T follicular helper cell (primary cell): ENCODE results near the gene SLC45A3.
A peak's percentile ranks its signal among the peaks of the same experiment; 100 is the strongest.

ENCODE experiments used
- DNase-seq: peaks from one replicate; pipeline ENCODE4 v3.0.0-alpha.2; 2020; ENCODE audit warnings: low read depth

SLC45A3 gene

DNA sequence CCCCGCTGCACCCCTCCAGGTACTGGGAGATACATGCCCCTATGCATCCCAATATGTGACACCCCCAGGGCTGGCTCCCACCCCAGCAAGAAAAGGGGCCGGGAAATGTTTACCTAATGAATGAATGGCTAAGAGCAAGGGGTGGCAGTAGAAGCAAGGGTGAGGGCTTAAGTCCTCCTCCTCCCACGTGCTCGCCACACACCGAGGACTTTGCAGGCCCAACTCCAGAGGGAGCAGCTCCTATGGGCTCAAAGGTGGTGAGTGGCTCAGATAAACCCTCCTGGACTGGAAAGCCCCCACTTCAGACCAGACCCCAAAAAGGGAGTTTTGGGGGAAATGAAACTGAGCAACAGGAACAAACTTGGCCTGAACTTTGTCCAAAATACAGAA, 11.4 kb downstream of the SLC45A3 start:
- DNase-seq, result no peak

DNA sequence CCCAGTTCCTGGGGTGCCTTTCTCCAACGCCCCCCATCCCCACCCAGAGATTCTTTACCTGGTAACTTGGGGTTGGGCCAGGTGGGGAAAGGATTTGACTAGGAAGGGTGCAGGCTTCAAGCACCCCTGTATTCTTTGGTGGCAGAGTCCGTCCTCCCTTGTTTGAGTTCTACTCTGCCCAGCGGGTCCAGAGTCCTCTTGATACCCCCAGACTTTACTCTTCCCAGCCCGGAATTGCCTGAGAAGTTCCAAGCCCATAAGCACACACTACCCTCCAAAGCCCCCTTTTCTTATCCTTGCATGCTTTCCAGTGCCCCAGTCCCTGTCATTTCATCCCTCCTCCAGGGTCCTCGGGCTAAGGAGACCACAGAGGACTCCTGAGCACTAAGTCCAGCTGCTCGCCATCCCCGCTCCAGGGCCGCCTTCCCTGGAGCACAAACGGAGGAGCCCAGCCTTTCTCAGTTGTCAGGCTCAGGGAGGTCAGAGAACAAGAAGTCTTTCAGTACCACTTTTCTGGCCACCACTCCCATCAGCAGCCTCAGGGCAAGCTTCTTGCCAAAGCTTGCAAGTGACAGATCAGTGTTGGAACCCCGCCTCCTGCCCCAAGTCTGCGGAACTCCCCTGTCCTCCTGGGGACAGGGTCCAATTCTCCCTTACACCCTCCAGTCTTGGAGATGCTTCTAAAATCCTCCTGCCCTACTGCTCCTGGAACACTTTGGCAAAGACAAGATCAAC, 12.2 kb downstream of the SLC45A3 start:
- no peak for DNase-seq

DNA sequence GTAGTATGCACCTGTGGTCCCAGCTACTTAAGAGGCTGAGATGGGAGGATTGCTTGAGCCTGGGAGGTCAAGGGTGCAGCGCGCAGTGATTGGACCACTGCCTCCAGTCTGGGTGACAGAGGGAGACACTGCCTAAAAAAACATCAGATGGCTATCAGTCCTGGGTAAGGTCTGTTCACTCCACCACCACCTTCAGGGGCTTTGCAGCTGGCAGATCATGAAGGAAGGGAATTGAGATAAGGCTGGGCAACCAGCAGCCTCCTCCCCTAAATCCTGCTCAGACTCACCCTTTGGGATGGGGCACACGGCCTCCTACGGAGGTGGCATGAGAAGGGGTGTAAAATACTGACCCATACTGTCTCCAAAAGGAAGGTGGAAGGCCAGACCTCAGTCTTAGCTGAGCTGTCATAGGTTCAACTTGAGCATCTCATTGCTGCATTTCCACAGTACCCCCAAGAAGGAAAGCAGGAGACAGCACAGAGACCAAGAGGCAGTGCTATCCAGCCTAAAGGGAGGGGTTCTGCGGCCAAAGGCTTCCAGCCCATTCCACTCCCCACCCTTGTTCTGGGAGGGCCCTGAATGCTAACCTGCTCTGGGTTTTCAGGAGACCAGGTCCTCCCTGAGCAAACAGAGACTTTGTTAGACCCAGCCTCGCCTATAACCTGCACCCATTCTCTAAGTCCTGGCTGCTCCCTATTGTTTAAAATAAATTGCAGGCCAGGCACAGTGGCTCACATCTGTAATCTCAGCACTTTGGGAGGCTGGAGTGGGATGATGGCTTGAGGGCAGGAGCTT, 13.7 kb downstream of the SLC45A3 start:
- no peak for DNase-seq

DNA sequence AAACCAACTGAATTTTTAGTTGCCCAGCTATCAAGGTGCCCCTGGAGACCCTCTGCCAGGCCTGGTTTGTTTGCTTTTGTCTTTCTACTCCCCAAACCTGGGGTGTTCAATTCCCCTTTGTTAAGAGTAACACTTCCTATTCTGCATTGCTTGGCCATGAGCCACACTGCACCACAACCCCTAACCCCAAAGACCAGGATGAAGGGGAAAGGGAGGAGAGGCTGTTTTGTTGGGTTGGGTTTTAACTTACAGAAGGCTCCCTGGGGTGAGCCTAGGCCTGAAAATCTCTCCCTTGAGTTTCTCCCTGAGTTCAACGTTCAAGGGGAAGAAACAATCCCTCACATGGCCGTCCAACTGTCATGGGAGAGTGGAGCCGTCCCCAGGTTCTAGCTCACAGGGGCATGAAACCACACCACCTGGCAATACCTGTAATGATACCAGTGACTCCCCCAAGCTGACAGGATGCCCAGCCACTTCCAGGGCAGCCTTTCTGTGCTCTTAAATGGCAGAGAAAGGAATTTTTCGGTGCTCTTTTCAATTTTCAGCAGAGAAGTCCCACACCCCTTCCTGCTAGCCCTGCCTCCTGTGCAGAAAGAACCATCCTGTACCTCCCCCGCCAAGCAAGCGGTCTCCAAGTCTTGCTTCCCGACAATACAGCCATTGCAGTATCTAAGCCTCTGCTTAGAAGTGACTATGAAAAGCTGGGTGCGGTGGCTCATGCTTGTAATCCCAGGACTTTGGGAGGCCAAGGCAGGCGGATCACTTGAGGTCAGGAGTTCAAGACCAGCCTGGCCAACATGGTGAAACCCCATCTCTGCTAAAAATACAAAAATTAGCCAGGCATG, 14.9 kb downstream of the SLC45A3 start:
- DNase-seq, result no peak

DNA sequence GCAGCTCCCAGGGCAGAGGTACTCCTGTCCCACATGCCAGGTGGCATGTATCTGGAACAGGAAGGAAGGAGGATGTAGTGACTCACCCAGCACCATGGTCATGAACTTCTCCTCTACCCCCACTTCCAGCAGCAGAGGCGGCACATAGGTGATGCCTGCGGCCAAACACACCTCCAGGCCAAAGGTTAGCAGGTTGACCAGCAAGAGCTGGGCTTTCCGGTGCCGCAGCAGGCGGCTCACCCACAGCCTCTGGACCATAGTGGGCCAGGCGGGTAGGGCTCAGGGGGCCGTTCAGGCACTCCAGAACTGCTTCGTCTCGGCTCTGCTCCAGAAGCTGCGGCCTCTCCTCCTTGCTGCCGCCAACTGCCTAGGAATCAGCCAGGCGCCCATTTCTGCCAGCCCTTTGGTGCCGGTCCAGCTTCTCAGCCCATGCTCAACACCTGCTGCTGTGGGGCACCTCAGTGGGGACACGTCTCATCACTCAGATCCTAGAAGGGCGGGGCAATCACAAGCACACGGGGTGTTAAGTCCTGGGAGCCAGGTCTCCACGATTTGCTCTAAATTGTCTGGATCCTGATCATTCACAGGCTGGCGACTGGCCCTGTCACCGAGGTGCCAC, 15.8 kb downstream of the SLC45A3 start:
- DNase-seq, result no peak

DNA sequence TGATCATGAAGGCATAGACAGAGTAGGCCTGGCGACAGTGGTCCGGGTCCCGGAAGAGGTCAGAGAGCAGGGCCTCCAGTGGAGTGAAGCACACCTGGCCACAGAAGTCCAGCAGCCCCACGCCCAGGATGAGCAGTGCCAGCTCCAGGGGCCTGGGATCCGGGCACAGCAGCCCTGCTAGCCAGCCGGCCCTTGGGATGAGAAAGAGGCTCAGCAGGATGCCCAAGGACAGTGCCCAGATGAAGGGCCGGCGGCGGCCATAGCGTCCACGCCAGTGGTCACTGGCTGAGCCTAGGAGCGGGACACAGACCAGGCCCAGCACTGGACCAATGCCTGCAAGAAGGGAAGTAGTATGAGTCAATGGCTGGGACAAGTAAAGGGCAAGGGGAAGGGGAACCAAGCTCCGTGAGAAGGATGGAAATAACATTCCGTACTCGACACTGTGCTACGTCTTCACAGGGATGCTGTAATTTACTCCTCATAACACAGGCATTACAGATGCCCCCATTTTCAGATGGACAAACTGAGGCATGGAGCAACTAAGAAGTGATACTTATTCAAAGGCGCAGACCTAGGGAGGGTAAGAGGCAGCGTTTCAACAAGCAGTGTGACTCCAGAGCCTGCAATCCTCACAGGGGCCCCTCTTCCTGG, 16.9 kb downstream of the SLC45A3 start:
- DNase-seq, result no peak

DNA sequence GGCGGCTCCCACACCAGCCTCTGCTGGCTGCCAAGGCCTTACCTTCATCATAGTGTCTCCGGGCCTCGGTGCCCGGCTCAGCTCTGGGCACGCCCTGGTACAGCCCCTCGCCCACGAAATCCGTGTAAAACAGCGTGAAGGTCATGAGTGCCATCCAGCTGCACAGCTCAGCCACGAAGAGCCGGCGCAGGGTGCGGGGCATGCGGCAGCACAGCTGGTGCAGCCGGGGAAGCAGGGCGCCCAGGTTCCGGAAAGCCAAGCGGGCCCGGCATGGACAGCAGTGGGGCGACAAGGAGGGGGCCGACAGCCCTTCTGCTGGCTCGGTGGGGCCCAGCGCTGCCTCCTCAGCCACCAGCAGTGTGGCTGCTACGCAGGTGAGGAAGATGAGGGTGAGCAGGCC, 17.5 kb downstream of the SLC45A3 start:
- DNase-seq, result no peak

DNA sequence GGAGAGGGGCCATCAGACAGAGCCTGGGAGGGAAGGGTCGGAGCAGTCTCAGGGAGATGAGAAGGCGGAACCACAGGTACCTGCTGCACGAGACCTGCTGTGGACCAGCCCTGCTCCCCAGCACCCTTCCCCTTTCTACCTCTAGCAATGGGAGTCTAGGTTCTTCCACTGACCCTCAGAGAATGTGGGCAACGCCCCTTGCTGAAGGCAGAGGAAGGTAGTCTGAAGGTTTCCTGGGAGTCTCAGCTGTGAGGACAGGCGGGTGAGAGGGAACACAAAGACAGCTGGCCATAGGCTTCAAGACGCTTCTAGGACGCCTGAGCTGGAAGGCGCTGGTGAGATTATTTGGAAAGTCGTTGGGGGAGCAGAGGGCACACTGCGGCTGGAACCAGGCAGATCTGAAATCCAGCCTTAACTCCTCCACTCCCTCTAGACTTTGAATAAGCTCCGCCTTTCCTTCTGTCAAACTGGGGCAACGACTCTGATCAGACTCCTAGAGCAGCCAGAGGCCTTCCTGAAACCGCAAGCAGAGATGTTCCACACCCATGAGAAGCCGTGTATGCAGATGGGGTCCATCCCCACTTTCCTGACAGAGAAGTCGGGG, 18.1 kb downstream of the SLC45A3 start:
- no peak for DNase-seq

DNA sequence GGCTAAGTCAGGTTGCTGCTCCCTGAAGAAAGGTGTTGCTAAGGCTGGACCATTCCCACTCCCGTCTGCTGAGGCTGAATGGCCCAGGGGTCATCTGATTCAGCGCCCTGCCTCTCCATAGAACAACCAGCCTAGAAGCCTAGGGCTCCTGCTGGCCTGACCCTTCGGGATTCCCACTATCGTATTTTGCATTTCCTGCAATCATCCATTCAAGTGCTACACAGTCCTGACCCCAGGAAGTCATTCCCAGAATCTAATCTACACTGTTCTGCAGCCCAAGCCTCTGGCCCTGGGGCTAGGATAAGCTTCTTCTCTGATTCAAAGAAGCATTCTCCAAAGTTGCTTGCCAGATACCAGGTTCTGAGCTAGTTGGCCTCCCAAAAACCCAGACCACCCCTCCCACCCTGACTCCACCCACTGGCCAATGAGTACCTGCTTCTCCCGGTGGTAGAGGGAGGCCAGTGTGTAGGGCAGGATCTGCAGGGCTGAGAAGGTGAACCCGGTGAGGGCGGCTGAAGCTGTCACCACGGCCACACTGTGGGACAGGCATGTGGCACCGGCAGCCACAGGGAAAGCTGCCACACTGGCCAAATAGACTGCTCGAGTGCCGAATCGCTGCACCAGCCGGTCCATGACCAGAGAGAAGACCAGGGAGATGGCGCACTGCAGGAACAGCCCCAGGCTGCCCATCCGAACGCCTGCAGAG, 18.7 kb downstream of the SLC45A3 start:
- no peak for DNase-seq

DNA sequence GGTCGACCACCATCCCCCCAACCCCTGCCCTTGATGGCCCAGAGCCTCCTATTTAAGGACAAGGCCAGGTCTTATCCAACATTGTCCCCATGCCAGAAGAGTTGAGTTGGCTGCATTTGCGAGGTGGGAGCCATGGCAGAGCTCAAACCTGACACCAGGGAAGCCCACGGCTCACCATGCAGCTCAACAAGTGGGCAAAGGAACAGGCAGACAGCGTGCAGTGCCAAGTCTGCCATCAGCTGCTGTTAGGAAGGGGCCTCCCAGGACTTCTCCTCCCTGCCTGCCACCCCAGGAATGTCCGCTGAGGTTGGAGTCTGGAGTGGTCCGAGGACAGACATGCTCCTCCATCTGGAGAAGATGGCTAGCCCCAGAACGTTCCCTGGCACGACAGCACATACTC, 19.9 kb downstream of the SLC45A3 start:
- DNase-seq, result no peak

DNA sequence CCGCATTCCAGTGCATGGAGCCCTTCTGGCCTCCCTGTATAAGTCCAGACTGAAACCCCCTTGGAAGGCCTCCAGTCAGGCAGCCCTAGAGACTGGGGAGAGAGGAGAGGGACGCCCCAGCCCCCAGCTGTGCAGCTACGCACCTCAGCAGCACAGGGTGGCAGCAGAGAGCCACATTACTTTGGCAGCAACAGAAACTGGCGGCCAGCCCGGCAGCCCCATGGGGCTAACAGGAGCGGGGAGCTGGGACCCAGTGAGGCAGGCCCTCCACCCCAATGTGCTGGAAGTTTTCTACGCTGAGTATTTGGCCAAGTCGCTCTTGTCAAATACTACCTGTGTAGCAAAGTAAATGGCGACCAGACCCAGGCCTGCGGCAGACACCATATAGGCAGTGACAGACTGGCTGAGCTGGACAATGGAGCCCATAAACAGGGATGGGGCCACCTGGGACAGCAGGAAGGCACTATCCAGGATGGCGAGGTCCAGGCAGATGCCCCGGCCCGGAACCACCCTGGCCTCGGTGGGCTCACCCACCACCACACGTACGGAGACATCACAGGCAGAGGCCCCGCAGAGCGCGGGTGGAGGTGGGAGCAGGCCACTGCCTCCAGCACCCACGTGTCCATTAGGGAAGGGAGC, 21.2 kb downstream of the SLC45A3 start:
- DNase-seq, result peak; percentile 57

DNA sequence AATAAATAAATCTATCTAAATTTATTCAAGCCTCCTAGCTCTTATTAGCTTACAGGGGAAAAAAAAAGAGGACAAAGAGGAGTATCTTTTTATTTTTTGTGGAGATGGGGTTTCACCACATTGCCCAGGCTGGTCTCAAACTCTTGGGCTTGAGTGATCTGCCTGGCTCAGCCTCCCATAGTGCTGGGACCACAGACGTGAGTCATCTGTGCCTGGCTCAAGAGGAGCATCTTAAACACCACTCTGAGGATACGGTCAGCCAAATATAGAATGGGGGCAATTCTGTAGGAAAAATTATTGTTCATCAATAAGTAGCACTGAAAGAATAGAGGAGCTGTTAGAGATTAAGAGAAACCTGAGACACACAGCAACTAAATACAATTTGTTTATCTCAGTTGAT, 24.1 kb downstream of the SLC45A3 start:
- DNase-seq, result no peak

DNA sequence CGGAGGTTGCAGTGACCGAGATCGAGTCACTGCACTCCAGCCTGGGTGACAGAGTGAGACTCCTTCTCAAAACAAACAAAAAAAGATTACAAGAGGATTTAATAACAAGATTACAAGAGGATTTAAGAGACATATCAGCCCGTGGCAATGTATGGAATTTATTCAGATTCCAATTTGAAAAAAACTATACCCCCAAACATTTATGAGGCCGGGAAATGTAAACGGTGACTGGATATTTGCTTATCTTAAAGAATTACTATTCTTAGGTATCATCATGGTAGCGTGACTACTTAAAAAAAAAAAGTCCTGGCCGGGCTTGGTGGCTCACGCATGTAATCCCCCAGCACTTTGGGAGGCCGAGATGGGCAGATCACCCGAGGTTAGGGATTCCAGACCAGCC, 27.3 kb downstream of the SLC45A3 start:
- no peak for DNase-seq

DNA sequence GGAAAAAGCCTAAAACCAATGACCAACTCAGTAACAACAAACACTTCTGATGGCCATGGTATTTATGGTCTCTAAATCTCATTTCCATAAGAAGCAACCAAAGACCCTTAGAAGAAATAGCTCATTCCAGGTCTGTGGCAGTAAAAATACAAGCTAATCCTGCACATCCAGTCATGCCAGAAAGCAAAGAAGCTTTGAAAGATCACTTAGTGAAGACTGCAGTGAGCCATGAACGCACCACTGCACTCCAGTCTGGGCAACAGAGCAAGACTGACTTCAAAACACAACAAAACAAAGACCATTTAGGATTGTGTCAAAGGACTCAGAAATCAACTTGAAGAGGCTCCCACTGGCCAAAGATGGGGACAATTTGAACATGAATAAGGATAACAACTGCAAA, 30.1 kb downstream of the SLC45A3 start:
- no peak for DNase-seq

DNA sequence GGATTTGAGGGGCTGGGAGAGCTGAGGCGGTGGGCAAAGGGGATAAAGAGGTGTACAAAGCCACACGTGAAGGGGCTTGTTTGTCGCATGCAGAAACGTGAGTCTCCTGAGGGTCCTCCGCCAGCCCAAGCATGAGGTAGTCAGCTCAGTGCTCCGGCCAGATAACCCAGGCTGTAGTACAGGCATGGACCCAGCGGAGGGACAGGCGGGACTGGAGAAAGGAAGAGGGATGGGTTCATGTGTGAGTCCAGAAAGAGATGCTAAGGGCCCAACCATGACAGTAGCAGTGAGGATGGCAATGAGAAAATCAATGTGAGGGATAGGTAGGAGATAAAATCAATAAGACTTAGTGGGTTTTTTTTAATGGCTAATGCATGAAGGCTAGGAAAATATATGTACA, 34.8 kb downstream of the SLC45A3 start:
- DNase-seq, result no peak

DNA sequence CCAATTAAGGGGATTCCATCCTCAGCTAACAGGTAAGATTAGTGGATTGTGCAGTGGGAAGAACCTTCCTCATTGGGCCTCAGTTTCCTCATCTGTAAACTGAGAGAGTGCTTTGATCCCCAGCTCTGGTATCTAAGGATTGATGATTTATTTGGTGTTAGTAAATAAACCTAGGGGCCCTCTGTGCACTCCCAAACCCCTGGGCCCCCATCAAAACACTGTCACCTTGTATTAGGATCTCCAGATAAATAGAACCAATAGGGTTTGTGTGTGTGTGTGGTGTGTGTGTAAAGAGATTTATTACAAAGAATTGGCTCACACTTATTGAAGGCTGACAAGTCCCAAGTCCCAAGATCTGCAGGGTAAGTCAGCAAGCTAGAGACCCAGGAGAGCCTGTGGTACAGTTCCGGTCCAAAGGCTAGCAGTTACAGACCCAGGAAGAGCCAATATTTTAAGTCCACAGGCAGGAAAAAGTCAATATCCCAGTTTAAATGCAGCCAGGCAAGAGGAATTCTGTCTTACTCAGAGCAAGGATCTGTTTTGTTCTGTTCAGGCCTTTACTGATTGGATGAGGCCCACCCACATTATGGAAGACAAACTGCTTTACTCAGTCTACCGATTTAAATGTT, 37.5 kb downstream of the SLC45A3 start:
- DNase-seq, result no peak

DNA sequence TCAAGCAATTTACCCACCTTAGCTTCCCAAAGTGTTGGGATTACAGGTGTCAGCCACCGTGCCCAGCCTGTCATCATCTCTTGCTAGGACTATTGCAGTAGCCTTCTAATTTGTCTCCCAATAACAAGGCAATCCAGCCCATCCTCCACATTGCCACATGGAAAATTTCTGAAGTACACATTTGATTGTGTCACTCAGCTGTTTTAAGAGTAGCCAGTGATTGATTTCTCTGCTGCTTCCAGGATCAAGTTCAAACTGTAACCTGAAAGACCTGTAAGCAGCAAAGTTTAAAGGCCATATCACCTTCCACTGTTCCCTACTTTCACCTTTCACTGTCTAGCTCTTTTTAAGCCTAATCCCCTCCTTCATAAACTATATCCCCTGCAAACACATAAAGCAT, 40.7 kb downstream of the SLC45A3 start:
- no peak for DNase-seq

DNA sequence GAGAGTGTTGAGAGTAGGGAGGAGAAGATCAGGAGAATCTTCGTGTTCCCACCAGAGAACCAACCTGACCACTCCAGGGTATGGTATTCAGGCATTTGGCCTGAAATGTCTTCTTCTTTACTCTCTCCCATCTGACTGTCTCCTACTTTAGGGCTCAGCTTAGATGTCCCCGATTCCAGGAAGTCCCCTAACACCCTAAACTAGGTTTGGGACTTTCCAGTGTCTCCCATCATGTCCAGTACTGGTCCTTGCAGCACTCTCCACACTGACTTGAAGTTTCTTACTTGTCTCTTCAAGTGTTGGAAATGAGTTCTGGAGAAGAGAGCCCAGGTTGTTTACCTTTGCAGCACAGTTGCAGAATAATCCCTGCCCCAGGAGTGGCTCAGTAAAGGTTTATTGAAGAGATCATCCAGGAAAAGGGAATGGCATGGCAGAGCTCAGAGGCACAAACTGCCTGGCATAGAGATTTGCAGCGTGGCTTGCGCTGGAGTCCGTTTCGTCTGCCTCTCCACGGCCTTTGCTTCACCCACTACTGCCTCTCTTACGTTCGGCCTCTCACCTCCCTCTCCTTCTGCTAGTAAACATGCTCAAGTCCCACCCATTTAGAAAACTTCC, 42.3 kb downstream of the SLC45A3 start:
- DNase-seq, result no peak

DNA sequence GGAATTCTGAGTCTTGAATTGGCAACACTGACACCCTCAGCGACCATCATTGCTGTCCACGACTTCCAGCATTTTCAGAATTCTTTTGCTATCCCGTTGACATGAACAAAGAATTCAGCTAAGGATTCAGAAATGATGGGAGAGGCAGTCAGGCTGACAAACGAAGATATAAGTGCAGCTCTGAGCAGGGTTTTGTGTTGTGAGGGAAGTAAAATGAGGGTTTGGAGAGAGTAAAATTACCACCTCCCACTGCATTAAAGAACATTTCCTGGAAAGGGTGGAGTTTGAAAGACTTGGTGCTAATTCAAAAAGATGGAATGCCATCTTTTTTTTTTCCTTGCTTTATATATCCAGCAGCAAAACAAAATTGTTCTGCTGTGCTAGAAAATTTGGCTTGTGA, 43.6 kb downstream of the SLC45A3 start:
- no peak for DNase-seq
